Dermis microvascular lymphatic vessel endothelial cell (primary cell): ENCODE data around the gene EMD. TPM values are rescaled to one million over a fixed set of nuclear protein-coding genes. Genes with fewer than 3 reads are reported as not detected.
"Not testable (repeated sequence)": the region's sequence is repeated elsewhere in the genome, so short reads cannot be mapped to it uniquely, and the experiment has no call there.

Source experiments
- DNase-seq, 2 donors: peaks; one replicate each; pipeline versions ENCODE4 v3.0.0 to v3.0.0-alpha.2; 2010; ENCODE audit warnings: low read depth in 2 of 2
- total RNA-seq: library from RNA; depleted of rRNA; stranded (reverse); fragments of >200 nt; gene quantifications from 2 replicates; pipeline ENCODE4 v1.2.1, GENCODE V29; 2014

The EMD gene
- total RNA-seq, result 17.8 and 20.5 TPM in 2 replicates

- peak; percentile 91 to 97 for DNase-seq
Measured at GRCh38 chrX:154378799-154379568, at the start of gene EMD. TSS of gene EMD (plus strand) at chrX:154379295. CDS start at chrX:154379485, 190 bp downstream.

- DNase-seq, result no peak
Measured at GRCh38 chrX:154332561-154332960, 46.5 kb upstream of the EMD start.

GRCh38 chrX:154333116-154333515 lies 46.0 kb upstream of the EMD start:
- no peak for DNase-seq

GRCh38 chrX:154333837-154334271 lies 45.2 kb upstream of the EMD start:
- DNase-seq, result peak in 1 of 2 donors; percentile 52

DNA sequence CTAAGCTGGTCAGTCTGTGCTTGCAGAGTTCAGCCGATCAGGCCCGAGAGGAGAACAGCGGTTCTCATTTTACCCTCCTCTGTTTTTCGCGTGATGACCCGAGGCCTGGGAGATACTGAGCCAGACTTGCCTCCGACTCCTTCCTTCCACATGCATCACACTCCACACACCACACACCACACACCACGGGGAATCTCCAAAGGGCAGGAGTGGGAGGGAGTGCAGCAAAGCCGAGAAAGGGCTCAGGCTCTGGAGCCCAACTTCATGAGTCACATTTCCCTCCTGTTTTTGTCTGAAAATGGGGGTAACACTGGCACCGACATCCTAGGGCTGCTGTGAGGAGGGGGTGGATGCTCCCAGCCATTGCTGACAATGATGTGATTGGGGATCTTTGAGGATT lies 44.6 kb upstream of the EMD start:
- DNase-seq, result no peak

GRCh38 chrX:154341399-154342298 lies 37.4 kb upstream of the EMD start:
- DNase-seq, result not testable (repeated sequence)

DNA sequence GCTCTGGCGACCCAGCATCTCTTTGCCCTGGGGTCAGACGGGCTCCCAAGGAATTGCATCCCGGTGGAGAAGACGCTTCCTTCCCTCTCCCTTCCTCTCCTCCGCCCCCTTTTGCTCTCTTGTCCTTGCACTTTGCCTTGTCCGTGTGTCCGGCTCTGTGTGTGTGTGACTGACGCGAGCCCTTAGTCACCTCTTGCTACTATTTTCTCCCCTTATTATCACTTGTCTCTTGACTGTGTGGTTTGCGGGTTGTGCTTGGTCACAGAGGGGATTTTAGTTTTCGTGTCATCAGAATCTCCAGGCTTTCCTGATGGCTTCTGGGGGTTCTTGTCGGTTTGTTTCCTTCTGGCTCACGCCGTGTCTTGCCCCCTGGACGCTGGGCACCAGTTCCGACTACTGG lies 36.0 kb upstream of the EMD start:
- not testable (repeated sequence) for DNase-seq

DNA sequence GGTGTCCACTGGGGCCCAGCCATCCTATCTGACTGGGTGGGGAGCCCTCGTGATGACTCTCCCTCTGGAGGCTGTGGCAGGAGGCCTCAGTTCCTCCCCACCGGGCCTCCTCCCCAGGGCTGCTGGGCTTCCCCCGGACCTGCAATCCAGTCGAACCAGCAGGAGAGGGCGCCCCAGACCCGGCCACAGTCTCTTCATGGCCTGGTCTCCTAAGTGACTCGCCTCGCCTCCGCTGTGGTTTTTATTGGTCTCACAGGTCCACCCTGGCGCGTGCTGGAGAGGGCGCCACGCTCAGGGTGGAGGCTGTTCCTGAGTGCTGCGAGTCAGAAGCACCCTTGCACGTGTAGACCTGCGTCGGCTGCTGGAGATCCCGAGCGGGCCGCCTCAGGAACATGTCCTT lies 35.5 kb upstream of the EMD start:
- not testable (repeated sequence) for DNase-seq

GRCh38 chrX:154348114-154348531 lies 31.0 kb upstream of the EMD start:
- DNase-seq, result no peak

DNA sequence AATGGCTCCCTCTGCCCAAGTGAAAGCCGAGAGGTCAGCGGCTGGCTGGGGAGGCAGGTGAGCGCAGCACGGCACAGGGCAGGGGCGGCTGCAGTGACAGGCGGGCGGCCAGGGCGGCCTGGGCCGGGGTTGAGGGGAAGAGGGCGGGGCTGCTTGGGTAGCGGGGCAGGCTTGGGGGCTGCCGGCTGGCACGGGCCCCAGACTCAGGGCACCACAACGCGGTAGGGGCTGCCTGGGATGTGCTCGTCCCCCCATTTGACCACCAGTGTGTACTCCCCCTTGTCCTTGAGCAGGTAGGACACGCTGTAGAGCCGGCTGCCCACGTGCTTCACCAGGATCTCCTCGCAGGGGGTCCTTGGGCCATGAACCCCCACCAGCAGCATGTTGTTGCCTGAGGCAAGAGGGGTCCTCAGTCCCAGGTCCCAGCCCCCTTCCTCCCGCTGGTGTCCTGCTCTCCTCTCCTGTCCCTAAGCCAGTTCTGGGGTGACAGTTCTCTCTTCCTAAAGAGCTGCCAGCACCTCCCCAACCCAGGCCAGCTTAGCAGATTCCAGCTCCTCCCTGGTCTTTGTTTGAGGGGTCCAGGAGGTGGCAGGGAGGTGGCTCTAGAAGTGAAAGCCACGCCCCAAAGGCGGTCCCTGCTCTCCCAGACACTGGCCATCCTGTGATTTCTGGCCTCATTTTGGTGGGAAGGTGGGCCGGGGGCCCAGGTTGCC lies 30.3 kb upstream of the EMD start:
- DNase-seq, result no peak

DNA sequence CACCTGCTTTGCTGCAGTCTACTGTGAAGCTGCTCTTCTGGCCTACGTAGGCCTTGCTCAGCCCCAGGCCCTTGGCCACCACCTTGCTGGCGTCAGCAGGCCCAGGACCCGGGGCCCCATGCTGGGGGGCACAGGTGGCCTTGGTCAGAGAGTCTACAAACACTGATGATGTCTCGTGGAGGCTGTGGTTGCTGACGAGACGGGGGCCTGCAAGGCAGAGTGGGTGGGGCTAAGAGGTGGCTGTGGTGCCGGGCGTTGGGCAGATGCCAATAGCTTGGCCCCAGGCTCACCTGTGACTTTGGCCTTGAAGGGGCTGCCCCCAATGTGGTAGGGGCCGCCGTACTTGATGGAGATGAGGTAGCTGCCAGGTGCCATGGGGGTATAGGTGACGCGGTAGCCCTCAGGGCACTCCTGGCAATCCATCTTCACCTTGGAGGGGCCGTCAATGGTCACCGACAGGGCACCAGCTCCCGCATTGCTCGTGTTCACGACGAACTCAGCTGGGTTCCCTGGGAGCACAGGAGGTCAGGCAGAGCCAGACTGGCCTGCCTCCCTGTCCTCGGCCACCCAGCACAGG lies 29.6 kb upstream of the EMD start:
- DNase-seq, result no peak

DNA sequence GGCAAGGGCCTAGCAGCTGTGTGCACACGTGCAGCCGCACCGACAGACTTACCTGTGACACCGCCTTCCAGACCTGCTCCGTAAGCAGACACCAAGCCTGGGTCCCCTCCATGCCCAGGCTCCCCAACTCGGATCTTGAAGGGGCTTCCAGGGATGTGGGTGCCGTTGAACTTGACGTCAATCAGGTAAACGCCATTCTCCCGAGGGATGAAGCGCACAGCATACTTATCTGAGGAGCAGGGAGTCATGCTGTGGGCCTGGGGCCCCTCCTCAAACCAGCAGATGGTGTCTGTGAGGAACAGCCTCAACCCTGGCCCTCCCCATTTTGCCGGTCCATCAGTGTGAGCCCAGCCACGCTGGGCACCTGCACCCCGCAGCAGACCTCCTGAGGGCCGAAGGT lies 29.1 kb upstream of the EMD start:
- no peak for DNase-seq

GRCh38 chrX:154350429-154351182 lies 28.5 kb upstream of the EMD start:
- DNase-seq, result no peak

GRCh38 chrX:154351183-154352011 lies 27.7 kb upstream of the EMD start:
- DNase-seq, result no peak

GRCh38 chrX:154352012-154352401 lies 27.1 kb upstream of the EMD start:
- DNase-seq, result no peak

GRCh38 chrX:154352466-154352865 lies 26.6 kb upstream of the EMD start:
- DNase-seq, result no peak

- no peak for DNase-seq
Measured at GRCh38 chrX:154353172-154353843, 25.8 kb upstream of the EMD start.

DNA sequence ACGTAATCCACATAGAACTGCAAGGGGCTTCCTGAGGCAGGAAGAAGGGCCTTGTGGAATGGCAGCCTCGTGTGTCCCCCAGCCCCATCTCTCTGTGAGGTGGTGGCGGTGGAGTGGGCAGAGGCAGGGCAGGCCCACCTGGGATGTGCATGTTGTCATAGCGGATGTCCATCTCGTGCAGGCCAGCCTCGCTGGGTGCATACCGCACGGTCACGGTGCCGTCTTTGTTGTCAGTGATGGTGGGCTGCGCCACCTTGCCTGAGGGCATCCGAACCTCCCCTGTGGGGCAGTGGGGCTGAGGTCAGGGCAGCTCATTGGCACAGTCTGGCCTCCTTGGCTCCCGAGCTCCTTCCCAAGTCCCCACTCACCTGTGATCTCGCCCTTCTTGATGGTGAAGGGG lies 25.1 kb upstream of the EMD start:
- DNase-seq, result no peak

- DNase-seq, result no peak
Measured at GRCh38 chrX:154354516-154354915, 24.6 kb upstream of the EMD start.
